ENCODE data around the gene APMAP.

Gene APMAP

GRCh38 chr20:24978513-24978912 is 14.0 kb downstream of the APMAP start:
- TF ChIP-seq FOXP2 (optimal IDR thresholded peaks at IDR 0.05; ENCODE audit: borderline replicate concordance, extremely low read depth, extremely low read length, insufficient read depth) (no peak), TAF1 (IDR thresholded peaks at IDR 0.05; ENCODE audit: borderline replicate concordance, insufficient read depth, low read length) (no peak), REST (IDR thresholded peaks at IDR 0.05; ENCODE audit: insufficient read depth in 1 of 2, low read depth in 2 of 2, low read length in 2 of 2) (no peak), SIN3A (IDR thresholded peaks at IDR 0.05; ENCODE audit: borderline replicate concordance, insufficient read depth, low read length) (no peak), POLR2AphosphoS5 (IDR thresholded peaks at IDR 0.05; ENCODE audit: low read depth, low read length) (no peak)

- TF ChIP-seq FOXP2 (optimal IDR thresholded peaks at IDR 0.05; ENCODE audit: borderline replicate concordance, extremely low read depth, extremely low read length, insufficient read depth) (no peak), POLR2AphosphoS5 (IDR thresholded peaks at IDR 0.05; ENCODE audit: low read depth, low read length) (no peak), TAF1 (IDR thresholded peaks at IDR 0.05; ENCODE audit: borderline replicate concordance, insufficient read depth, low read length) (no peak), REST (IDR thresholded peaks at IDR 0.05; ENCODE audit: insufficient read depth in 1 of 2, low read depth in 2 of 2, low read length in 2 of 2) (no peak), SIN3A (IDR thresholded peaks at IDR 0.05; ENCODE audit: borderline replicate concordance, insufficient read depth, low read length) (no peak)
Observed at GRCh38 chr20:24977797-24978196, 14.8 kb downstream of the APMAP start.

- TF ChIP-seq REST (IDR thresholded peaks at IDR 0.05; ENCODE audit: insufficient read depth in 1 of 2, low read depth in 2 of 2, low read length in 2 of 2) (no peak), POLR2AphosphoS5 (IDR thresholded peaks at IDR 0.05; ENCODE audit: low read depth, low read length) (no peak), FOXP2 (optimal IDR thresholded peaks at IDR 0.05; ENCODE audit: borderline replicate concordance, extremely low read depth, extremely low read length, insufficient read depth) (no peak), SIN3A (IDR thresholded peaks at IDR 0.05; ENCODE audit: borderline replicate concordance, insufficient read depth, low read length) (no peak), TAF1 (IDR thresholded peaks at IDR 0.05; ENCODE audit: borderline replicate concordance, insufficient read depth, low read length) (no peak)
Observed at GRCh38 chr20:24977336-24977735, 15.2 kb downstream of the APMAP start.

GRCh38 chr20:24972341-24972740 is 20.2 kb downstream of the APMAP start:
- TF ChIP-seq REST (IDR thresholded peaks at IDR 0.05; ENCODE audit: insufficient read depth in 1 of 2, low read depth in 2 of 2, low read length in 2 of 2) (no peak), FOXP2 (optimal IDR thresholded peaks at IDR 0.05; ENCODE audit: borderline replicate concordance, extremely low read depth, extremely low read length, insufficient read depth) (no peak), TAF1 (IDR thresholded peaks at IDR 0.05; ENCODE audit: borderline replicate concordance, insufficient read depth, low read length) (no peak), SIN3A (IDR thresholded peaks at IDR 0.05; ENCODE audit: borderline replicate concordance, insufficient read depth, low read length) (no peak), POLR2AphosphoS5 (IDR thresholded peaks at IDR 0.05; ENCODE audit: low read depth, low read length) (no peak)

Measured in PFSK-1 (cell line).